Uterus (tissue), 2 donors: ENCODE results near the gene LYRM4.

ENCODE experiments used
- CTCF ChIP-seq, 4 experiments: fragments of 200-600 bp in 2 of 4; fragments of 450-650 bp in 2 of 4; sonication (generic) in 2 of 4; IDR thresholded peaks; one replicate each; pipeline ENCODE4 v1.5.1; 2016 to 2019; ENCODE audit warnings: antibody characterized with exemption in 4 of 4, mild to moderate bottlenecking in 2 of 4, moderate library complexity in 1 of 4
- POLR2A ChIP-seq, 2 donors: fragments of 450-650 bp; IDR thresholded peaks; one replicate each; pipeline ENCODE4 v1.6.1; 2016; ENCODE audit warnings: antibody characterized with exemption in 2 of 2, mild to moderate bottlenecking in 1 of 2, moderate library complexity in 1 of 2

DNA sequence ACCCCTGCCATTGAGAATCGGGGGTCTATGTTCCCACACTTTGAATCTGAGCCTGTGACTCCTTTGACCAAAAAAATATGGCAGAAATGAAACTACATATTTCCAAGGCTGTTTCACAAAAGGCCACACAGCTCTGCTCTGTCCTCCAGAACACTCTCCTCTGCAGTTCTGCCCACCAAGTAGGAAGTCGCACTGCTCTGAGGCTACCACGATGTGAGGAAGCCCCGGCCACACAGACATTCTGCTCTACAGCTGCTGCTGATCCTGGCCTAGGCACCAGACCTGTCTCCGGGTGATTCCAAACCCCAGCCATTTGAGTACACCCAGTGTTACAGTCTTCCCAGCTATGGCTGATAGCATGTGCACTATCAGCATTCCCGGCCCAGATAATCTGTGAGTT is 85.1 kb downstream of the LYRM4 start:
- TF ChIP-seq CTCF (IDR thresholded peaks at IDR 0.05) (no peak), POLR2A (IDR thresholded peaks at IDR 0.05) (no peak)
